GM23338 (cell line): Measurements from ENCODE around the gene CCR5. TPM values are rescaled to one million over a fixed set of nuclear protein-coding genes. Genes with fewer than 3 reads are reported as not detected.

ENCODE experiments used
- ATAC-seq: fragments of 200-7000 bp; cut with Tn5 transposase; 3 replicates; pipeline ENCODE4 v1.9.1; 2020
- DNase-seq: peaks from one replicate; pipeline ENCODE4 v3.0.0-alpha.2; 2015; ENCODE audit warnings: low spot score
- H2AFZ ChIP-seq: fragments of 200-600 bp; sonication (generic); 2 replicates; pipeline ENCODE4 v1.8.0; 2016; ENCODE audit warnings: antibody characterized with exemption, mild to moderate bottlenecking, moderate library complexity
- H3F3A ChIP-seq: fragments of 200-600 bp; sonication (generic); replicated peaks from 2 replicates; pipeline ENCODE4 v1.8.0; 2017; ENCODE audit warnings: antibody characterized with exemption, mixed run types, low read depth
- H3K27ac ChIP-seq: fragments of 200-600 bp; sonication (generic); 2 replicates; pipeline ENCODE4 v1.6.1; 2016; ENCODE audit warnings: low read depth
- H3K27me3 ChIP-seq: fragments of 200-600 bp; sonication (generic); 2 replicates; pipeline ENCODE4 v1.8.0; 2016; ENCODE audit warnings: mild to moderate bottlenecking, mixed run types, moderate library complexity; ENCODE audit not compliant: insufficient read depth
- H3K36me3 ChIP-seq: fragments of 200-600 bp; sonication (generic); 2 replicates; pipeline ENCODE4 v1.8.0; 2016; ENCODE audit warnings: mild to moderate bottlenecking; ENCODE audit not compliant: insufficient read depth
- H3K4me1 ChIP-seq: fragments of 200-600 bp; sonication (generic); 2 replicates; pipeline ENCODE4 v1.8.0; 2016; ENCODE audit warnings: mild to moderate bottlenecking, moderate library complexity; ENCODE audit not compliant: insufficient read depth
- H3K4me2 ChIP-seq: fragments of 200-600 bp; sonication (generic); 2 replicates; pipeline ENCODE4 v1.7.1; 2017; ENCODE audit warnings: mixed run types
- H3K4me3 ChIP-seq: fragments of 200-600 bp; sonication (generic); 2 replicates; pipeline ENCODE4 v1.6.1; 2016; ENCODE audit warnings: mixed run types
- H3K79me2 ChIP-seq: fragments of 200-600 bp; sonication (generic); replicated peaks from 2 replicates; pipeline ENCODE4 v1.8.0; 2017; ENCODE audit warnings: mild to moderate bottlenecking; ENCODE audit not compliant: insufficient read depth
- H3K9me2 ChIP-seq: fragments of 200-600 bp; sonication (generic); 2 replicates; pipeline ENCODE4 v1.8.0; 2017; ENCODE audit not compliant: insufficient read depth
- H4K20me1 ChIP-seq: fragments of 200-600 bp; sonication (generic); replicated peaks from 2 replicates; pipeline ENCODE4 v1.8.0; 2017; ENCODE audit warnings: mild to moderate bottlenecking; ENCODE audit not compliant: insufficient read depth
- H3K27ac Mint-ChIP-seq: 2 replicates; pipeline ENCODE4 v1.8.0; 2020; ENCODE audit warnings: inconsistent platforms, mild to moderate bottlenecking, moderate library complexity, mixed read lengths
- H3K27me3 Mint-ChIP-seq: 3 replicates; pipeline ENCODE4 v1.8.0; 2022; ENCODE audit warnings: low read depth, mild to moderate bottlenecking, moderate library complexity, mixed read lengths, inconsistent platforms; ENCODE audit not compliant: insufficient read depth, poor library complexity
- H3K36me3 Mint-ChIP-seq: 3 replicates; pipeline ENCODE4 v1.8.0; 2021; ENCODE audit warnings: low read depth, mild to moderate bottlenecking, inconsistent platforms, moderate library complexity, mixed read lengths
- H3K4me1 Mint-ChIP-seq: 3 replicates; pipeline ENCODE4 v1.8.0; 2020; ENCODE audit warnings: mild to moderate bottlenecking, inconsistent platforms, mixed read lengths
- H3K4me3 Mint-ChIP-seq: 3 replicates; pipeline ENCODE4 v1.8.0; 2021; ENCODE audit warnings: moderate library complexity, mild to moderate bottlenecking, inconsistent platforms, mixed read lengths
- H3K9me3 Mint-ChIP-seq: 3 replicates; pipeline ENCODE4 v1.8.0; 2020; ENCODE audit warnings: moderate library complexity, mild to moderate bottlenecking, inconsistent platforms, mixed read lengths
- EZH2 ChIP-seq: fragments of 200-600 bp; sonication (generic); IDR thresholded peaks from one replicate; pipeline ENCODE4 v1.8.0; 2017; ENCODE audit warnings: antibody characterized with exemption, mild to moderate bottlenecking, low read depth; ENCODE audit not compliant: unreplicated experiment
- EZH2phosphoT487 ChIP-seq: fragments of 200-600 bp; sonication (generic); IDR thresholded peaks from one replicate; pipeline ENCODE4 v1.8.1; 2018; ENCODE audit warnings: antibody characterized with exemption; ENCODE audit not compliant: unreplicated experiment
- NANOG ChIP-seq: IDR thresholded peaks from 2 replicates; pipeline ENCODE4 v1.6.1; 2016; ENCODE audit warnings: antibody characterized with exemption, borderline replicate concordance
- STAT1 ChIP-seq: IDR thresholded peaks from one replicate; pipeline ENCODE4 v1.6.1; 2016; ENCODE audit warnings: antibody characterized with exemption; ENCODE audit not compliant: unreplicated experiment
- ZNF331 ChIP-seq: fragments of 250-450 bp; sonication (Bioruptor Pico); IDR thresholded peaks from 2 replicates; pipeline ENCODE4 v1.5.0; 2020; ENCODE audit warnings: low read depth, mild to moderate bottlenecking, moderate library complexity
- polyA plus RNA-seq: library from polyadenylated mRNA; unstranded; fragments of >200 nt; fragmentation: Nextera tagmentation; extraction: Ambion mirVana; gene quantifications from 2 replicates; pipeline ENCODE4 v1.2.1, GENCODE V29; 2016
- total RNA-seq: library from RNA; depleted of rRNA; stranded (reverse); fragments of >200 nt; shearing (Covaris generic); gene quantifications from 2 replicates; pipeline ENCODE4 v1.2.3, GENCODE V29; 2014; rRNA removed
- TF ChIP-seq, protein P1 (sequence below): IDR thresholded peaks from one replicate; pipeline ENCODE4 v1.6.1; 2018; ENCODE audit warnings: antibody characterized with exemption; ENCODE audit not compliant: unreplicated experiment

The CCR5 gene
- total and polyA plus RNA-seq, 2 experiments from 2014 or later, result not detected

- H2AFZ ChIP-seq, result no peak overlapping the region
- peaks cover 10% of the 10 kb centered on the region; the same call in 2 of the 3 replicates for H3K4me1 Mint-ChIP-seq
- no peaks in the 10 kb centered on the region for H3K79me2 ChIP-seq
- no peaks in the 10 kb centered on the region for H3K36me3 ChIP-seq
- H3K27me3 ChIP-seq, result no peaks in the 10 kb centered on the region
- no peak for DNase-seq
- no peak overlapping the region for H3K27ac Mint-ChIP-seq
- H3K27ac ChIP-seq, result no peak overlapping the region
- H3K27me3 Mint-ChIP-seq, result no peaks in the 10 kb centered on the region
- no peaks in the 10 kb centered on the region for H3K9me3 Mint-ChIP-seq
- no peaks in the 10 kb centered on the region for H3F3A ChIP-seq
- H3K36me3 Mint-ChIP-seq, result no peaks in the 10 kb centered on the region
- no peak for TF ChIP-seq EZH2phosphoT487
- TF ChIP-seq EZH2, result no peak
- TF ChIP-seq NANOG, result no peak
- TF ChIP-seq, protein P1, sequence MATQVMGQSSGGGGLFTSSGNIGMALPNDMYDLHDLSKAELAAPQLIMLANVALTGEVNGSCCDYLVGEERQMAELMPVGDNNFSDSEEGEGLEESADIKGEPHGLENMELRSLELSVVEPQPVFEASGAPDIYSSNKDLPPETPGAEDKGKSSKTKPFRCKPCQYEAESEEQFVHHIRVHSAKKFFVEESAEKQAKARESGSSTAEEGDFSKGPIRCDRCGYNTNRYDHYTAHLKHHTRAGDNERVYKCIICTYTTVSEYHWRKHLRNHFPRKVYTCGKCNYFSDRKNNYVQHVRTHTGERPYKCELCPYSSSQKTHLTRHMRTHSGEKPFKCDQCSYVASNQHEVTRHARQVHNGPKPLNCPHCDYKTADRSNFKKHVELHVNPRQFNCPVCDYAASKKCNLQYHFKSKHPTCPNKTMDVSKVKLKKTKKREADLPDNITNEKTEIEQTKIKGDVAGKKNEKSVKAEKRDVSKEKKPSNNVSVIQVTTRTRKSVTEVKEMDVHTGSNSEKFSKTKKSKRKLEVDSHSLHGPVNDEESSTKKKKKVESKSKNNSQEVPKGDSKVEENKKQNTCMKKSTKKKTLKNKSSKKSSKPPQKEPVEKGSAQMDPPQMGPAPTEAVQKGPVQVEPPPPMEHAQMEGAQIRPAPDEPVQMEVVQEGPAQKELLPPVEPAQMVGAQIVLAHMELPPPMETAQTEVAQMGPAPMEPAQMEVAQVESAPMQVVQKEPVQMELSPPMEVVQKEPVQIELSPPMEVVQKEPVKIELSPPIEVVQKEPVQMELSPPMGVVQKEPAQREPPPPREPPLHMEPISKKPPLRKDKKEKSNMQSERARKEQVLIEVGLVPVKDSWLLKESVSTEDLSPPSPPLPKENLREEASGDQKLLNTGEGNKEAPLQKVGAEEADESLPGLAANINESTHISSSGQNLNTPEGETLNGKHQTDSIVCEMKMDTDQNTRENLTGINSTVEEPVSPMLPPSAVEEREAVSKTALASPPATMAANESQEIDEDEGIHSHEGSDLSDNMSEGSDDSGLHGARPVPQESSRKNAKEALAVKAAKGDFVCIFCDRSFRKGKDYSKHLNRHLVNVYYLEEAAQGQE, result no peak
- no peak for TF ChIP-seq STAT1
- TF ChIP-seq ZNF331, result no peak
- no peaks in the 10 kb centered on the region for H3K9me2 ChIP-seq
- no peak overlapping the region for H3K4me2 ChIP-seq
- no peak overlapping the region for H3K4me3 Mint-ChIP-seq
- H3K4me3 ChIP-seq, result no peak overlapping the region
- no peak for ATAC-seq
- no peaks in the 10 kb centered on the region for H4K20me1 ChIP-seq
- no peaks in the 10 kb centered on the region; the same call in 1 of the 2 replicates for H3K4me1 ChIP-seq
These were observed 52.8 kb downstream of the CCR5 start for GRCh38 chr3:46423588-46423987.

Other genes with a start within 250 kb of the CCR5 start
- gene CCR1, start 162.6 kb upstream of the CCR5 start, total RNA-seq, result not detected in 2 replicates
- 0.12 TPM in 1 of 2 replicates, not detected in the other for gene CCR1, start 162.6 kb upstream of the CCR5 start, polyA plus RNA-seq
- gene CCR3, start 128.5 kb upstream of the CCR5 start, total RNA-seq, result not detected in 2 replicates
- gene CCR3, start 128.5 kb upstream of the CCR5 start, polyA plus RNA-seq, result not detected in 2 replicates
- gene CCR2, start 16.8 kb upstream of the CCR5 start, total RNA-seq, result not detected in 2 replicates
- not detected in 2 replicates for gene CCR2, start 16.8 kb upstream of the CCR5 start, polyA plus RNA-seq
- gene CCRL2, start 36.3 kb downstream of the CCR5 start, total RNA-seq, result not detected in 2 replicates
- gene CCRL2, start 36.3 kb downstream of the CCR5 start, polyA plus RNA-seq, result not detected in 2 replicates
- 1.3 and 3.5 TPM in 2 replicates for gene LTF, start 94.0 kb downstream of the CCR5 start, total RNA-seq
- 0.73 and 0.89 TPM in 2 replicates for gene LTF, start 94.0 kb downstream of the CCR5 start, polyA plus RNA-seq
- 0.97 TPM in 1 of 2 replicates, not detected in the other for gene RTP3, start 127.0 kb downstream of the CCR5 start, total RNA-seq
- gene RTP3, start 127.0 kb downstream of the CCR5 start, polyA plus RNA-seq, result 0.16 TPM in 1 of 2 replicates, not detected in the other
- gene LRRC2, start 195.4 kb downstream of the CCR5 start, total RNA-seq, result 5.5 and 7.1 TPM in 2 replicates
- 4.0 and 6.5 TPM in 2 replicates for gene LRRC2, start 195.4 kb downstream of the CCR5 start, polyA plus RNA-seq
- not detected in 2 replicates for gene FAM240A, start 241.6 kb downstream of the CCR5 start, total RNA-seq
- 0.18 TPM in 1 of 2 replicates, not detected in the other for gene FAM240A, start 241.6 kb downstream of the CCR5 start, polyA plus RNA-seq